Motor neuron (in vitro differentiated cells): ENCODE measurements around the gene ACTN4. TPM values are rescaled to one million over a fixed set of nuclear protein-coding genes. Genes with fewer than 3 reads are reported as not detected.

Source experiments
- ATAC-seq, 8 experiments: fragments of 200-7000 bp; cut with Tn5 transposase; replicated peaks in 6 of 8; 2 replicates each; pipeline ENCODE4 v1.8.0; 2021; ENCODE audit warnings: mild to moderate bottlenecking in 8 of 8, moderate library complexity in 8 of 8
- H3K27ac ChIP-seq, 2 donors: fragments of 250-450 bp; sonication (Bioruptor Pico); 2 replicates each; pipeline ENCODE4 v1.9.0; 2021; ENCODE audit warnings: antibody characterized with exemption in 2 of 2, mild to moderate bottlenecking in 2 of 2, moderate library complexity in 1 of 2
- H3K4me1 ChIP-seq, 2 donors: fragments of 250-450 bp; sonication (Bioruptor Pico); replicated peaks in 1 of 2; 2 replicates each; pipeline ENCODE4 v1.6.1; 2021; ENCODE audit warnings: antibody characterized with exemption in 2 of 2, mild to moderate bottlenecking in 2 of 2, moderate library complexity in 1 of 2
- H3K4me3 ChIP-seq, 5 donors: fragments of 250-450 bp; sonication (Bioruptor Pico); 2 replicates each; pipeline ENCODE4 v1.9.0; 2021; ENCODE audit warnings: antibody characterized with exemption in 5 of 5, mild to moderate bottlenecking in 5 of 5, moderate library complexity in 4 of 5
- WGBS, 10 experiments: fragments of 450-650 bp; shearing (Covaris generic); methylation state at CpG; one replicate each; pipeline ENCODE4 v1.0.0; 2022; 5-methylcytosine and 5-hydroxymethylcytosine counted together
- in situ Hi-C, 9 experiments: fragments of 400-800 bp; cut with MboI; loops; one replicate each; pipeline ENCODE4 v1.15.0; 2021; ENCODE audit warnings: low sequenced_read_pairs in 9 of 9, low pct_unique_long_range_greater_than_20kb in 2 of 9; ENCODE audit not compliant: unreplicated experiment in 9 of 9
- total RNA-seq, 8 experiments: library from RNA; unstranded; fragments of 300-600 nt; gene quantifications; 2 replicates each; pipeline versions ENCODE4 v1.2.3 to v1.2.4, GENCODE V29; 2022

ACTN4 gene
- total RNA-seq, 8 experiments from 2014 or later: 31.6 to 251 (median 83.9) TPM

- no peak for ATAC-seq
- Histone ChIP-seq H3K4me1 (peaks cover 13 to 22% of the 10 kb centered on the region in 2 donors), H3K4me3 (no peak overlapping the region), H3K27ac (no peak overlapping the region)
- in situ Hi-C loops: no loop called here
- 52 to 100% (median 81%) methylated on average over 2 to 7 of the region's 7 CpGs; no CpG with 5 or more reads in 2 of the 10 experiments for WGBS, 10 experiments
Measured at GRCh38 chr19:38656171-38656981, 8.9 kb downstream of the ACTN4 start.

DNA sequence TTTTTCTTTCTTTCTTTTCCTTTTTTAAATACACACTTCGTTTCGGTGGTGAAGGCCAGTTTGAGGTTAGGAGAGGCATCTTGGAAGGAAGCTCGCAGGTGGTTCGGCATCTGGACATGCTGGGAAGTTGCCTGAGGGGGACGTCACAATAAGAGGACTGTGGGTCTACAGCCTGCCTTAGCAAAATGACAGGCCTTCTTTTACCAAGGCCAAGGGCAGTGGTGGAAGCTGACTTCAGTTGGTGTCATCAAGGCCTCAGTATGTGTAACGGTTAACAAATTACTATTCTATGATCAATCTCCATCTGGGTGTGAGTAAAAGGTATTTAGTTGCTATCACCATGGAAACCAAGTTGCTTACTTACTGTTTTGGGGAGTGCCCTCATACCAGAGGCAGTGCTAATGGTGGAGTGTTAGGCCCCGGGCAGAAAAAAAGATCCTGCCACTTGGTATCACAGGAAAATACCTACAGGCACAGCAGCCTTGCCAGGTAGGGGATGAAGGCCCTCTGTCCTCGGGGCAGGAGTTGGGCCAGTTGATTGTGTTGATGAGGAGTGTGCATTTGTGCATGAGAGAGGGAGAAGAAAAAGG is 10.3 kb downstream of the ACTN4 start:
- no peak overlapping the region for H3K4me3 ChIP-seq
- H3K4me1 ChIP-seq: peaks cover 13 to 21% of the 10 kb centered on the region in 2 donors
- ATAC-seq: peak in 7 of 8 experiments; percentile 16 to 79 (median 47)
- no peak overlapping the region for H3K27ac ChIP-seq
- WGBS, 10 experiments: 0 to 95% (median 61%) methylated on average over 1 to 7 of the region's 8 CpGs; no CpG with 5 or more reads in 1 of the 10 experiments
- in situ Hi-C loops: no loop called here

- no peak overlapping the region for H3K27ac ChIP-seq
- peak in 6 of 8 experiments; percentile 32 to 88 (median 70) for ATAC-seq
- 0 to 100% (median 86%) methylated on average over 2 to 14 of the region's 15 CpGs for WGBS, 10 experiments
- in situ Hi-C loops: no loop called here
- peaks cover 5 to 12% of the 10 kb centered on the region in 2 donors for H3K4me1 ChIP-seq
- H3K4me3 ChIP-seq: no peak overlapping the region
Measured at GRCh38 chr19:38658462-38659306, 11.2 kb downstream of the ACTN4 start.

GRCh38 chr19:38660724-38661123 is 13.3 kb downstream of the ACTN4 start:
- in situ Hi-C loops: no loop called here
- H3K4me3 ChIP-seq: no peak overlapping the region
- ATAC-seq: no peak
- peaks cover 6 to 20% of the 10 kb centered on the region in 2 donors for H3K4me1 ChIP-seq
- WGBS, 10 experiments: 83 to 100% (median 94%) methylated on average over 2 to 9 of the region's 9 CpGs; no CpG with 5 or more reads in 2 of the 10 experiments
- H3K27ac ChIP-seq: no peak overlapping the region

DNA sequence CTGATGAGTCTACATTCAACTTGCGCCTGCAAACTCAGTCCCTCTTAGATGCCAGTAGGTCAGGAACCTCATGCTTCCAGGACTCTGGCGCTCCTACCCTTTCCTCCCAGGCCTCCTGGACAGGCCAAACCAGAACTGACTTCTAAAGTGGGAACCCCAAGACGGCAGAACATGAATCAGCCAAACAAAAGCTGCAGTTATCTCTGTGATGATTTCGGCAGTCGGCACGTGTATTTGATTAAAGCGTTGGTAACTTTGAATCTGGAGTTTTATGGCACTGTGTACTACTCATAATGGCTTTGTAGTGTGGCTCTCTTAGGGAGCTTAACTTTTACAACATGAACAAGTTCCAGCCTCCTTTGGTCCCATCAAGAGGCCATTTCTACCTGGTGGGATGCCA is 13.7 kb downstream of the ACTN4 start:
- 0 to 100% (median 76%) methylated on average over 1 to 6 of the region's 7 CpGs; no CpG with 5 or more reads in 2 of the 10 experiments for WGBS, 10 experiments
- no peak overlapping the region for H3K27ac ChIP-seq

GRCh38 chr19:38661996-38662395 is 14.5 kb downstream of the ACTN4 start:
- H3K4me1 ChIP-seq: peaks cover 19 to 32% of the 10 kb centered on the region in 2 donors
- in situ Hi-C loops: no loop called here
- WGBS, 10 experiments: 0 to 67% (median 44%) methylated on average over 1 of the region's 1 CpG; no CpG with 5 or more reads in 4 of the 10 experiments

More for the DNA sequence above, 13.7 kb downstream of the ACTN4 start:
- Histone ChIP-seq H3K4me3 (no peak overlapping the region), H3K4me1 (peaks cover 10 to 24% of the 10 kb centered on the region in 2 donors)
- in situ Hi-C loops: no loop called here
- no peak for ATAC-seq

DNA sequence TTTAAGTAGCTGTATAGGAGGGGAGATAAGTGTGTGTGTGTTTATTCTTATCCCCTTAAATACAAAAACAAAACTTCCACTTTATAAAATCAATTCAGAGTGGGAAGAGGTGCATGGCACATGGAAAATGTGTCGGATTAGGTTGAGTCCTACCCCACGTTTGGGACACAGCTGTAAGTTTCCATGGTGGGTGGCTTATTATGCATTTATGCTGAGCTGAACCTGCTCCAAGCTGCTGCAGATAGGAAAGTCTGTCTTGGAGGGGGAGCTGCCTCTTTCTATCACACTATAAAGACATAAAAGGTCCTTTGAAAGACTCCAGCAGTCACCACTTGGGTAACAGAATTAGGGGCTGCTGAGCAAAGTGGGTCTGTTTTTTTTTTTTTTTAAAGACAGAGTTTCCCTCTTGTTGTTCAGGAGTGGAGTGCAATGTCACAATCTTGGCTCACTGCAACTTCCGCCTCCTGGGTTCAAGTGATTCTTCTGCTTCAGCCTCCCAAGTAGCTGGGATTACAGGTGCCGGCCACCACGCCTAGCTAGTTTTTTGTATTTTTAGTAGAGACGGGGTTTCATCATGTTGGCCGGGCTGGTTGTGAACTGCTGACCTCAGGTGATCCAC is 15.2 kb downstream of the ACTN4 start:
- Histone ChIP-seq H3K4me3 (no peak overlapping the region), H3K27ac (no peak overlapping the region), H3K4me1 (peaks cover 25 to 35% of the 10 kb centered on the region in 2 donors)
- in situ Hi-C loops: no loop called here
- 0 to 79% (median 52%) methylated on average over 1 to 5 of the region's 7 CpGs; no CpG with 5 or more reads in 4 of the 10 experiments for WGBS, 10 experiments
- ATAC-seq: no peak

More at GRCh38 chr19:38661996-38662395, 14.5 kb downstream of the ACTN4 start:
- ATAC-seq: no peak
- H3K27ac ChIP-seq: no peak overlapping the region
- no peak overlapping the region for H3K4me3 ChIP-seq

DNA sequence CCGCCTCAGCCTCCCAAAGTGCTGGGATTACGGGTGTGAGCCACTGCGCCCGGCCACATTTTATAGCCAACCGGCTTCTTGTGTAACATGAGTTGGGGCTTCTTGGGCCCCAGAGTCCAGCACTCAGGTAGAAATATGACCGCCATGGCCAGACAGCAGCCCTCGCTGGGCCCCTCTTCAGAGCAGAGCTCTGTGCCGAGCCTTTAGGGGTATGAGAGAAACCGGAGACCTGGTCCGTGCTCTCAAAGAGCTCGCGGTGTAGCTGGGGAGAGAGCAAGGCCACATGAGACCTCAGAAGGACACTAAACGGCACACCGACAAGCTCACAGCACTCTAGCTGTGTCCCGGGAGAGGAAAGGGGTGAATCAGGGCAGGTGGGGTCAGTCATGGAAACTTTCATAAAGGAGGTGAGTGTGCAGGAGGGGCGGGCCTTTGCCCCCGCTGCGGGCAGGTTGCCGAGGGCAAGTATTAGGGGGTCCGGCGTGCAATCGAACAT is 15.8 kb downstream of the ACTN4 start:
- no peak for ATAC-seq
- H3K27ac ChIP-seq: no peak overlapping the region
- H3K4me1 ChIP-seq: peaks cover 28 to 33% of the 10 kb centered on the region in 2 donors
- WGBS, 10 experiments: 70 to 100% (median 91%) methylated on average over 2 to 9 of the region's 22 CpGs; no CpG with 5 or more reads in 4 of the 10 experiments
- in situ Hi-C loops: no loop called here
- no peak overlapping the region for H3K4me3 ChIP-seq

DNA sequence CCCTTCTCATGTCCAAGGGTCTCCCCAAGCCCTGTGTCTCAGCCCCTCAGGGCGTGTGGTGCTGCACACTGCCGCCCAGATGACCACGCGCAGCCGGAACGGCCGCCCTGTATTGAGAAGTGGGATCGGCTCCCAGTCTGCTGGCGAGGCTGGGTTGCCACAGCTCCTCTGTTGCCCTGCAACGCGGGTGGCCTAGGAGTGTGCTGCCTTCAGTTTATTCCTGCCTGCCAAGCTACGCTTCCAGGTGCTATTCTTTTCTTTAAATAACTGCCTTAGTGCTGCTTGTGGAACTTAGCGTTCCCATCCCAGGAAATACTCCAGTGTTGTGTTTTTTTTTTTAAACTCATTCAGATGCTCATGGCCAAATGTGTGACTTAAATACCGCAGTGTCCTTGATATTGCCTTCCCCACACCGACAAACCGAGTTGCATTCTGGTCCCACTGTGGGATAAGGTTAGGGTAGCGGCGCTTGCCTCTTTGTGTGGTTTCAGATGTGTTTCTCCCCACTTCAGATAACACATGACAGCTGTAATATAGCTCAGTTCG is 16.6 kb downstream of the ACTN4 start:
- in situ Hi-C loops: no loop called here
- WGBS, 10 experiments: 44 to 100% (median 81%) methylated on average over 1 to 10 of the region's 19 CpGs; no CpG with 5 or more reads in 4 of the 10 experiments
- H3K4me1 ChIP-seq: peaks cover 29 to 30% of the 10 kb centered on the region in 2 donors
- peak in 1 of 8 experiments; percentile 34 for ATAC-seq
- no peak overlapping the region for H3K27ac ChIP-seq
- no peak overlapping the region for H3K4me3 ChIP-seq

DNA sequence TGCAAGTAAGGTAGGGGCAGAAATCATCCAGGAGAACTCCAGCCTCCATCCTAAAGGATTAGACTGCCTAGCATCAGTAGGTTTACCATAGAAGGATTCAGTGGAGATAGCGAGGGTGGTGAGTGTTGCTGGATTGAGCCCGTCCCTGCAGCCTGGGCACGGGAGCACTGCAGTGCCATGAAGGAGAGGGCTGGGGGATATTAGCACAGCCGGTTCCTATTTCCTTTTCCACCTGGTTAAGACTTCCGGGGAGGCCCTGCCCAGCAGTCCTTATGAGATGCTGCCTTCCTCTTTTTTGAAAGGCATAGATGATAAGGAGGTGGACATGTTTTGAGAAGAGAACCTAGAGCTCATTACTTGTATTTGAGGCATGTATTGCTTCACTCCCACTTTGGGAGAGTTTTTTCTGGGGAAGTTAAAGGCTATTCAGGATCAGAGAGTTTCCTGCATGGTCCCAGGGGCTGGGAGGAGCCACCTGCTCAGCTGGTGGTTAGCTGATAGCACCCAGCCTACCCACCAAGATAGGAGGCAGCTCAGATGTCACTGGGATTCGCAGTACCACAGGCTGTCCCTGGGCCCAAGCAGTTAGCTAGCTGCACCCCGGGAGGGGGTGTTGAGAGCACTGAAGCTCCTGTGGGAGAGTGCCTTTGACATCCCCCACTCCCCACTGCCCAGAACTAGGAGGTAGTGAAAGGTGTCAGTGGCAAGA is 17.2 kb downstream of the ACTN4 start:
- H3K4me3 ChIP-seq: no peak overlapping the region
- WGBS, 10 experiments: 0 to 100% (median 61%) methylated on average over 1 to 4 of the region's 7 CpGs; no CpG with 5 or more reads in 4 of the 10 experiments
- ATAC-seq: no peak

GRCh38 chr19:38665219-38665931 is 17.9 kb downstream of the ACTN4 start:
- WGBS, 10 experiments: 0 to 100% (median 67%) methylated on average over 1 to 4 of the region's 13 CpGs; no CpG with 5 or more reads in 3 of the 10 experiments
- H3K4me3 ChIP-seq: no peak overlapping the region
- in situ Hi-C loops: no loop called here
- peaks cover 29 to 30% of the 10 kb centered on the region in 2 donors for H3K4me1 ChIP-seq
- ATAC-seq: no peak
- no peak overlapping the region for H3K27ac ChIP-seq

More for the DNA sequence above, 17.2 kb downstream of the ACTN4 start:
- H3K27ac ChIP-seq: no peak overlapping the region
- in situ Hi-C loops: no loop called here
- peaks cover 29 to 30% of the 10 kb centered on the region in 2 donors for H3K4me1 ChIP-seq
